ENCODE results near the gene DHX34.
"Not testable (repeated sequence)": the region's sequence is repeated elsewhere in the genome, so short reads cannot be mapped to it uniquely, and the experiment has no call there.

Gene DHX34

DNA sequence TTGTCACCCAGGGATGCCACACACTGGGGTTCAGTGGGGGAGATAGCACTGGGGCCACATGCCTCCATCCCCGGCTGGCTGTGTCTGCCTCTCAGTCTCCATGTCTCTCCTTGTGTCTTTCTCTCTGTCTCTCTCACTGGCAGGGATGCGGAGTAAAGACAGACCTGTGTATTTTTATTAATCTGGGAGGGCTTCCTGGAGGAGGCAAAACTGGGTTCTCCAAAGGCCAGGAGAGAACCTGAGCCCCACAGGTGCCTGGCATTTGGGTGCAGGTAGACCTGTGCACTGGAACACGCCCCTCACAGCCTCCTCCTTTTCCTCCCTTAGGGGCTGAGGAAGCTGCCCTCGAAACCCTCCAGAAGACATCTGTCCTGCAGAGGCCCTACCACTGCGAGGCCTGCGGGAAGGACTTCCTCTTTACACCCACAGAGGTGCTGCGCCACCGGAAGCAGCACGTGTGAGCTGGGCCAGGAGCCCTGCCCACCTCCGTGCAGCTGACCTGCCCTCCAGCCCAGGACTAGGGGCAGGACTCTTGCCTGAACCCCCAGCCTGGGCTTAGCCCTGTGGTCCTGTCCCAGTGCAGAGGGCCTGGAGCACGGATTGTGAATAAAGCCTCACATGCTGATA, 32.7 kb downstream of the DHX34 start:
- Histone ChIP-seq H3K4me3 (ENCODE audit: low read depth, low read length, poor library complexity, severe bottlenecking) (no peak overlapping the region), H3K36me3 (ENCODE audit: insufficient read depth, low read length) (peaks cover 42% of the 10 kb centered on the region), H3K27me3 (ENCODE audit: insufficient read depth, low read length) (no peaks in the 10 kb centered on the region), H3K9me3 (ENCODE audit: low read length) (no peaks in the 10 kb centered on the region), H3K9ac (ENCODE audit: low read length) (no peak overlapping the region), H3F3A (ENCODE audit: insufficient read depth, low read length) (no peaks in the 10 kb centered on the region), H2AFZ (ENCODE audit: low read length) (no peak overlapping the region), H3K27ac (ENCODE audit: low read depth, low read length, poor library complexity, severe bottlenecking) (no peak overlapping the region), H3K9me2 (ENCODE audit: low read depth, low read length) (no peaks in the 10 kb centered on the region), H3K4me2 (ENCODE audit: low read length) (no peak overlapping the region), H4K20me1 (ENCODE audit: insufficient read depth, low read length) (no peaks in the 10 kb centered on the region), H3K4me1 (ENCODE audit: insufficient read depth, low read length, severe bottlenecking) (no peaks in the 10 kb centered on the region), H3K79me2 (ENCODE audit: insufficient read depth, low read length) (no peaks in the 10 kb centered on the region)
- TF ChIP-seq EZH2 (IDR thresholded peaks at IDR 0.05; ENCODE audit: borderline replicate concordance, low read length) (no peak), CTCF (IDR thresholded peaks at IDR 0.05; ENCODE audit: low read length) (no peak)

DNA sequence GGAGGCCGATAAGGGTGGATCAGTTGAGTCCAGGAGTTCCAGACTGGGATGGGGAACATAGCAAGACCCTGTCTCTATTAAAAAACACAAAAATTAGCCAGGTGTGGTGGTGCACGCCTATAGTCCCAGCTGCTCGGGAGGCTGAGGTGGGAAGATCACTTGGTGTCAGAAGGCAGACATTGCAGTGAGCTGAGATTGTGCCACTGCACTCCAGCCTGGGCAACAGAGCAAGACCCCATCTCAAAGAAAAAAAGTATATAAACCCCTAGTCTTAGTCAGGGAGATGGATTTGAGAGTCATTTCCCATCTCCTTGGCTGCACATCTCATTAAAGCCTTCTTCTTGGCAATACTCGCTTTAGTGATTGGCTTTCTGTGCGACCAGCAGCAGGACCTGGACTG, 34.8 kb downstream of the DHX34 start:
- not testable (repeated sequence) for H3K4me2 ChIP-seq (ENCODE audit: low read length); H3K9me2 ChIP-seq (ENCODE audit: low read depth, low read length); H2AFZ ChIP-seq (ENCODE audit: low read length); H3K79me2 ChIP-seq (ENCODE audit: insufficient read depth, low read length); H4K20me1 ChIP-seq (ENCODE audit: insufficient read depth, low read length); H3F3A ChIP-seq (ENCODE audit: insufficient read depth, low read length); H3K9me3 ChIP-seq (ENCODE audit: low read length); H3K27ac ChIP-seq (ENCODE audit: low read depth, low read length, poor library complexity, severe bottlenecking); H3K9ac ChIP-seq (ENCODE audit: low read length); H3K4me3 ChIP-seq (ENCODE audit: low read depth, low read length, poor library complexity, severe bottlenecking); H3K27me3 ChIP-seq (ENCODE audit: insufficient read depth, low read length); H3K4me1 ChIP-seq (ENCODE audit: insufficient read depth, low read length, severe bottlenecking)
- peaks cover 33% of the 10 kb centered on the region for H3K36me3 ChIP-seq (ENCODE audit: insufficient read depth, low read length)

DNA sequence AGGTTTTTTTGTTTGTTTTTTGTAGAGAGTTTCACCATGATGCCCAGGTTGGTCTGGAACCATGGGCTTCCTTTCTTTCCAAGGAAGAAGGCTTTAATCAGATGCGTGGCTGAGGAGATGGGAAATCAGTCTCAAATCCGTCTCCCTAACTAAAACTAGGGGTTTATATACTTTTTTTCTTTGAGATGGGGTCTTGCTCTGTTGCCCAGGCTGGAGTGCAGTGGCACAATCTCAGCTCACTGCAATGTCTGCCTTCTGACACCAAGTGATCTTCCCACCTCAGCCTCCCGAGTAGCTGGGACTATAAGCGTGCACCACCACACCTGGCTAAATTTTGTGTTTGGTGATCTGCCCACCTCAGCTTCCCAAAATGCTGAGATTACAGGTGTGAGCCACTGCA, 35.4 kb downstream of the DHX34 start:
- not testable (repeated sequence) for H3K79me2 ChIP-seq (ENCODE audit: insufficient read depth, low read length)

DNA sequence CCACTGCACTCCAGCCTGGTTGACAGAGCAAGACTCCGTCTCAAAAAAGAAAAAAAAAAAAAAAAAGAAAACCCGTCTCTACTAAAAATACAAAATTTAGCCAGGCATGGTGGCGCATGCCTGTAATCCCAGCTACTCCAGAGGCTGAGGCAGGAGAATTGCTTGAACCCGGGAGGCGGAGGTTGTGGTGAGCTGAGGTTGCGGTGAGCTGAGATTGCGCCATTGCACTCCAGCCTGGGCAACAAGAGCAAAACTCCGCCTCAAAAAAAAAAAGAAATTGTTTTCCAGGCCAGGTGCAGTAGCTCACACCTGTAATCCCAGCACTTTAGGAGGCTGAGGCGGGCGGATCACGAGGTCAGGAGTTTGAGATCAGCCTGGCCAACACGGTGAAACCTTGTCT, 37.5 kb downstream of the DHX34 start:
- H4K20me1 ChIP-seq (ENCODE audit: insufficient read depth, low read length); H3K9me3 ChIP-seq (ENCODE audit: low read length); H3K9me2 ChIP-seq (ENCODE audit: low read depth, low read length); H3K4me2 ChIP-seq (ENCODE audit: low read length); H3K27me3 ChIP-seq (ENCODE audit: insufficient read depth, low read length); H3K36me3 ChIP-seq (ENCODE audit: insufficient read depth, low read length); H3K27ac ChIP-seq (ENCODE audit: low read depth, low read length, poor library complexity, severe bottlenecking); H3F3A ChIP-seq (ENCODE audit: insufficient read depth, low read length); H3K4me1 ChIP-seq (ENCODE audit: insufficient read depth, low read length, severe bottlenecking); H2AFZ ChIP-seq (ENCODE audit: low read length); H3K4me3 ChIP-seq (ENCODE audit: low read depth, low read length, poor library complexity, severe bottlenecking); H3K79me2 ChIP-seq (ENCODE audit: insufficient read depth, low read length); H3K9ac ChIP-seq (ENCODE audit: low read length): not testable (repeated sequence)

More for the DNA sequence above, 35.4 kb downstream of the DHX34 start:
- not testable (repeated sequence) for H3K9me3 ChIP-seq (ENCODE audit: low read length); H3K27ac ChIP-seq (ENCODE audit: low read depth, low read length, poor library complexity, severe bottlenecking); H3F3A ChIP-seq (ENCODE audit: insufficient read depth, low read length); H3K27me3 ChIP-seq (ENCODE audit: insufficient read depth, low read length); H2AFZ ChIP-seq (ENCODE audit: low read length); H3K4me3 ChIP-seq (ENCODE audit: low read depth, low read length, poor library complexity, severe bottlenecking); H3K4me1 ChIP-seq (ENCODE audit: insufficient read depth, low read length, severe bottlenecking); H3K9me2 ChIP-seq (ENCODE audit: low read depth, low read length); H3K4me2 ChIP-seq (ENCODE audit: low read length); H4K20me1 ChIP-seq (ENCODE audit: insufficient read depth, low read length); H3K9ac ChIP-seq (ENCODE audit: low read length)
- H3K36me3 ChIP-seq (ENCODE audit: insufficient read depth, low read length), result peaks cover 30% of the 10 kb centered on the region

DNA sequence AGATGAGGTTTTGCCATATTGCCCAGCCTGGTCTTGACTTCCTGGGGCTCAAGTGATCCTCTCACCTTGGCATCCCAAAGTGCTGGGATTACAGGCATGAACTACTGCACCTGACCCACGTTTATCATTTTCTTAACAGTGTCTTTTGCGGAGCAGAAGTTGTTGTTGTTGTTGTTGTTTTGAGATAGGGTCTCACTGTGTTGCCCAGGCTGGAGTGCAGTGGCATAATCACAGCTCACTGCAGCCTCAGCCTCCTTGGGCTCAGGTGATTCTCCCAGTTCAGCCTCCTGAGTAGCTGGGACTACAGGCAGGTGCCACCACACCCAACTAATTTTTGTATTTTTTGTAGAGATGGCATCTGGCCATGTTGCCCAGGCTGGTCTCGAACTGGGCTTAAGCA, 38.5 kb downstream of the DHX34 start:
- H3K4me1 ChIP-seq (ENCODE audit: insufficient read depth, low read length, severe bottlenecking); H3K79me2 ChIP-seq (ENCODE audit: insufficient read depth, low read length); H3F3A ChIP-seq (ENCODE audit: insufficient read depth, low read length); H4K20me1 ChIP-seq (ENCODE audit: insufficient read depth, low read length); H3K9ac ChIP-seq (ENCODE audit: low read length); H3K9me3 ChIP-seq (ENCODE audit: low read length); H3K4me2 ChIP-seq (ENCODE audit: low read length); H3K36me3 ChIP-seq (ENCODE audit: insufficient read depth, low read length); H3K4me3 ChIP-seq (ENCODE audit: low read depth, low read length, poor library complexity, severe bottlenecking); H3K9me2 ChIP-seq (ENCODE audit: low read depth, low read length); H3K27ac ChIP-seq (ENCODE audit: low read depth, low read length, poor library complexity, severe bottlenecking); H3K27me3 ChIP-seq (ENCODE audit: insufficient read depth, low read length); H2AFZ ChIP-seq (ENCODE audit: low read length): not testable (repeated sequence)

DNA sequence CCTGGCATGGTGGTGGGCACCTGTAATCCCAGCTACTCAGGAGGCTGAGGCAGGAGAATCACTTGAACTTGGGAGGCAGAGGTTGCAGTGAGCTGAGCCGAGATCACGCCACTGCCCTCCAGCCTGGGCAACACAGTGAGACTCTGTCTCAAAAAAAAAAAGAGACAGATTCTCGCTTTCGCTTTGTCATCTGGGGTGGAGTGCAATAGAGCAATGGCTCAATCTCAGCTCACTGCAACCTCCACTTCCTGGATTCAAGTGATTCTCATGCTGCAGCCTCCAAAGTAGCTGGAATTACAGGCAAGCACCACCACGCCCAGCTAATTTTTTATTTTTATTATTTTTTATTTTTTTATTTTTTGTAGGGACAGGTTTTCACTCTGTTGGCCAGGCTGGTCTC, 39.6 kb downstream of the DHX34 start:
- H3F3A ChIP-seq (ENCODE audit: insufficient read depth, low read length); H3K9me2 ChIP-seq (ENCODE audit: low read depth, low read length); H2AFZ ChIP-seq (ENCODE audit: low read length); H3K9me3 ChIP-seq (ENCODE audit: low read length); H3K4me3 ChIP-seq (ENCODE audit: low read depth, low read length, poor library complexity, severe bottlenecking); H3K36me3 ChIP-seq (ENCODE audit: insufficient read depth, low read length); H3K4me1 ChIP-seq (ENCODE audit: insufficient read depth, low read length, severe bottlenecking); H3K27me3 ChIP-seq (ENCODE audit: insufficient read depth, low read length); H3K79me2 ChIP-seq (ENCODE audit: insufficient read depth, low read length); H3K9ac ChIP-seq (ENCODE audit: low read length); H3K4me2 ChIP-seq (ENCODE audit: low read length); H4K20me1 ChIP-seq (ENCODE audit: insufficient read depth, low read length); H3K27ac ChIP-seq (ENCODE audit: low read depth, low read length, poor library complexity, severe bottlenecking): not testable (repeated sequence)

Measured in OCI-LY1 (cell line).